K562 (cell line): ENCODE measurements around the gene NPAS3. TPM values are rescaled to one million over a fixed set of nuclear protein-coding genes. Genes with fewer than 3 reads are reported as not detected.

Experiments used
- ATAC-seq: fragments of 200-7000 bp; cut with Tn5 transposase; 3 replicates; pipeline ENCODE4 v1.9.1; 2020; ENCODE audit warnings: moderate library complexity
- BruUV-seq: library from RNA; stranded (reverse); fragments of 400-500 nt; replicated peaks from 2 replicates; lab custom pipeline; 2021; lab: Mats Ljungman, UMichigan
- CTCF ChIA-PET: fragments of 300-600 bp; formaldehyde crosslinking; extraction: SDS; loops from one replicate; lab custom pipeline; 2021; ENCODE audit warnings: low intra/inter-chr PET ratio; lab: Yijun Ruan, JAX
- POLR2A ChIA-PET: fragments of 300-600, 350-650 bp; sonication (Branson Sonifier 250); formaldehyde crosslinking; extraction: SDS; loops from one replicate; lab custom pipeline; 2021; ENCODE audit warnings: antibody characterized with exemption, inconsistent platforms; lab: Yijun Ruan, JAX
- DNase-seq, 4 experiments: peaks; one replicate each; pipeline versions ENCODE4 v3.0.0 to v3.0.0-alpha.2; 2011 to 2018; ENCODE audit warnings: low spot score in 3 of 4, mixed read lengths in 3 of 4; ENCODE audit errors: extremely low read depth in 1 of 4
- FAIRE-seq: peaks from 2 replicates; lab custom pipeline; 2011; peaks lifted over from hg19 to GRCh38; lab: Jason Lieb, UNC
- H2AFZ ChIP-seq: 2 replicates; pipeline ENCODE4 v1.6.0; 2011; ENCODE audit warnings: low read depth, low read length, control low read depth, inconsistent platforms
- H3K27ac ChIP-seq: fragments of 200-600 bp; 3 replicates; pipeline ENCODE4 v1.8.0; 2011; ENCODE audit warnings: low read depth, mild to moderate bottlenecking, control low read depth, inconsistent platforms, low read length, moderate library complexity, mixed read lengths; ENCODE audit errors: extremely low read depth
- H3K27me3 ChIP-seq, 2 experiments: fragments of 300-600 bp in 1 of 2; 2 replicates in 1 of 2; 3 replicates in 1 of 2; pipeline versions ENCODE4 v1.6.0 to v1.8.0; 2011; ENCODE audit warnings: inconsistent platforms in 2 of 2, low read length in 2 of 2, mild to moderate bottlenecking in 1 of 2, mixed read lengths in 1 of 2, moderate library complexity in 1 of 2; ENCODE audit not compliant: control insufficient read depth in 2 of 2, insufficient read depth in 2 of 2
- H3K36me3 ChIP-seq: fragments of 300-600 bp; 3 replicates; pipeline ENCODE4 v1.8.0; 2011; ENCODE audit warnings: mild to moderate bottlenecking, low read length, inconsistent platforms; ENCODE audit not compliant: control insufficient read depth, insufficient read depth
- H3K4me1 ChIP-seq, 2 experiments: fragments of 200-600 bp in 1 of 2; replicated peaks in 1 of 2; 2 replicates in 1 of 2; 3 replicates in 1 of 2; pipeline versions ENCODE4 v1.5.1 to v1.8.0; 2011; ENCODE audit warnings: inconsistent platforms in 2 of 2, low read length in 2 of 2, mild to moderate bottlenecking in 1 of 2, mixed read lengths in 1 of 2, moderate library complexity in 1 of 2; ENCODE audit not compliant: control insufficient read depth in 2 of 2, insufficient read depth in 2 of 2
- H3K4me2 ChIP-seq: 2 replicates; pipeline ENCODE4 v1.6.1; 2011; ENCODE audit warnings: low read length, control low read depth, inconsistent platforms, mixed read lengths; ENCODE audit not compliant: insufficient read depth
- H3K4me3 ChIP-seq: fragments of 200-600 bp; sonication (generic), shearing (Covaris generic); 2 replicates; pipeline ENCODE4 v1.5.1; 2016; ENCODE audit warnings: control low read depth, inconsistent platforms
- H3K79me2 ChIP-seq: fragments of 200-600 bp; 3 replicates; pipeline ENCODE4 v1.8.0; 2011; ENCODE audit warnings: low read length, inconsistent platforms; ENCODE audit not compliant: control insufficient read depth, insufficient read depth
- H3K9ac ChIP-seq, 2 experiments: 2 replicates each; pipeline versions ENCODE4 v1.6.0 to v1.6.1; 2011; ENCODE audit warnings: low read depth in 2 of 2, low read length in 2 of 2, control low read depth in 1 of 2, inconsistent platforms in 1 of 2, mild to moderate bottlenecking in 1 of 2, mixed read lengths in 1 of 2; ENCODE audit not compliant: insufficient read depth in 1 of 2
- H3K9me1 ChIP-seq: one replicate; pipeline ENCODE4 v1.6.0; 2011; ENCODE audit warnings: inconsistent platforms, mild to moderate bottlenecking, low read length, moderate library complexity; ENCODE audit not compliant: control insufficient read depth, insufficient read depth
- H3K9me3 ChIP-seq: replicated peaks from 2 replicates; pipeline ENCODE4 v1.5.1; 2011; ENCODE audit warnings: low read depth, low read length, inconsistent platforms; ENCODE audit not compliant: control insufficient read depth, insufficient read depth
- H4K20me1 ChIP-seq: replicated peaks from 2 replicates; pipeline ENCODE4 v1.6.1; 2011; ENCODE audit warnings: low read length, inconsistent platforms, mixed read lengths; ENCODE audit not compliant: control insufficient read depth, insufficient read depth
- BRD4 ChIP-seq: fragments of 200-600 bp; sonication (generic); IDR thresholded peaks from 2 replicates; pipeline ENCODE4 v1.6.1; 2017; ENCODE audit warnings: inconsistent platforms
- MTF1 ChIP-seq: fragments of 250-450 bp; sonication (Bioruptor Pico); IDR thresholded peaks from 2 replicates; pipeline ENCODE4 v1.9.0; 2021; ENCODE audit warnings: moderate library complexity, mild to moderate bottlenecking, inconsistent platforms, borderline replicate concordance
- RHOXF2B ChIP-seq: fragments of 250-450 bp; sonication (Bioruptor Pico); conservative IDR thresholded peaks from 2 replicates; pipeline ENCODE4 v1.5.1; 2021
- TCFL5 ChIP-seq: fragments of 250-450 bp; sonication (Bioruptor Pico); conservative IDR thresholded peaks from 2 replicates; pipeline ENCODE4 v1.6.1; 2021; ENCODE audit warnings: mild to moderate bottlenecking, moderate library complexity, matching md5 sums
- WGBS: fragments of 100-300 bp; shearing (Covaris generic); methylation state at CpG from one replicate; pipeline ENCODE4 v1.1.6; 2016; ENCODE audit warnings: low coverage, mixed read lengths; ENCODE audit not compliant: insufficient coverage; ENCODE audit errors: missing lambda C conversion rate; 5-methylcytosine and 5-hydroxymethylcytosine counted together
- in situ Hi-C: fragments of 300-500 bp; cut with MboI; formaldehyde crosslinking; loops from 4 replicates; pipeline ENCODE4 v1.15.0; 2018; ENCODE audit warnings: inconsistent platforms, mixed read lengths
- intact Hi-C: fragments of 100-400 bp; cut with micrococcal nuclease; formaldehyde crosslinking; loops from 2 replicates; pipeline ENCODE4 v1.14.2; 2022
- polyA plus RNA-seq, 8 experiments: library from polyadenylated mRNA; depleted of rRNA in 4 of 8; stranded (reverse) in 5 of 8; unstranded in 3 of 8; fragments of >200 nt; fragmentation: Nextera tagmentation in 2 of 8; fragmentation: Illumina TruSeq in 1 of 8; extraction: Ambion mirVana in 2 of 8; extraction: Trizol in 1 of 8; gene quantifications; 2 replicates each; pipeline versions ENCODE4 v1.2.1 to v1.2.3, GENCODE V29; 2011 to 2014; ENCODE audit warnings: inconsistent platforms in 1 of 8, missing spikeins in 1 of 8
- total RNA-seq, 7 experiments: library from RNA; depleted of rRNA in 6 of 7; stranded (reverse); fragments of >200 nt in 6 of 7; fragmentation: Illumina TruSeq in 2 of 7; extraction: Trizol in 2 of 7; gene quantifications; 2 replicates each; pipeline versions ENCODE4 v1.2.1 to v1.2.3, GENCODE V29; 2011 to 2021; ENCODE audit warnings: low replicate concordance in 1 of 7

Gene NPAS3
- total and polyA plus RNA-seq, 9 of the 15 experiments (the other 6 are each of a cell fraction or from before 2014, with no cell fraction given) = 0.04 TPM; not detected in 8

DNA sequence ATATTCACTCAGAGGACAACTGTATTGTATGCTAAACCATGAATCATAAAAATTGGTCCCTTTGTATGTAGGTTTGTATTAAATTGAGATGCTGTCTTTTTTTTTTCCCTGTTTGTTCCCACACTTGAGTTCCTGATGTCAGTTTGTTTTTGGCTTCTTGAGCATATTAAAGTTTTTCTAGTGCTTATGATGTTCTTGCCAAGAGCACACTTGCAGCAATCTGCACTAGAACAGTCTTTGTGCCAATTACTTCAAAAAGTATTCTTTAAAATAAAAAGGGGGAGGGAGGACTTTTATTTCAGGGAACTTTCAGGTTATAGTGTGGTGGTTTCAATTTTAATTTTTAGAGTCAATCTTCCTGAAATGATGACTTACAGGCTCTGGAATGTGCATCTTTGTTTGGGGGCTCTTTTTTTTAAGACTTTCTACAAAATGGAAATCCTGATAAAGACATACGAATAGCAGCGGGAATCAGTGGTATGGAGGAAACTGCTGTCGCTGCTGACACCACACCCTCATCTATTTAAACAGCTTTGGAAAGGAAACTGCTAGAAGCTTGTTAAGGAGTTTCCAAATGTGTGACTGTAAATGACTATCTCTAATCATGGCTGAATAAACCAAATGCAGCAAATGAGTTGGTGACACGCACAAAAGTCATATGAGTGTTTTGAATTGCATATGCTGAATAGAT, 823.6 kb downstream of the NPAS3 start:
- DNase-seq (no peak), FAIRE-seq (no peak), ATAC-seq (no peak)
- Histone ChIP-seq H3K27ac (no peak overlapping the region), H3K4me3 (no peak overlapping the region), H4K20me1 (no peaks in the 10 kb centered on the region), H3K36me3 (no peaks in the 10 kb centered on the region), H3K9ac (no peak overlapping the region), H3K27me3 (peaks cover 0 to 3% of the 10 kb centered on the region in 2 experiments; a peak in 2 of 5 replicates), H3K4me2 (no peak overlapping the region), H3K9me1 (no peaks in the 10 kb centered on the region), H2AFZ (no peak overlapping the region), H3K9me3 (no peaks in the 10 kb centered on the region), H3K4me1 (no peaks in the 10 kb centered on the region), H3K79me2 (no peaks in the 10 kb centered on the region)
- ChIA-PET CTCF (no interaction called here), POLR2A (no interaction called here)
- no peak for TF ChIP-seq MTF1 (CRISPR knock-in tag)
- TF ChIP-seq TCFL5 (CRISPR knock-in tag) = no peak
- no peak for TF ChIP-seq RHOXF2B (CRISPR knock-in tag)
- TF ChIP-seq BRD4 = no peak
- WGBS = 2% methylated on average over 4 of the region's 4 CpGs
- intact Hi-C loops = no loop called here
- BruUV-seq = no TSS peak
- in situ Hi-C loops = no loop called here
